Panc1 (cell line): ENCODE results near the gene AGBL1. TPM values are rescaled to one million over a fixed set of nuclear protein-coding genes. Genes with fewer than 3 reads are reported as not detected.

Experiments used
- ATAC-seq: fragments of 200-7000 bp; cut with Tn5 transposase; 2 replicates; pipeline ENCODE4 v1.9.1; 2020; ENCODE audit warnings: mild to moderate bottlenecking, moderate library complexity
- BruUV-seq: library from RNA; stranded (reverse); fragments of 400-500 nt; replicated peaks from 2 replicates; lab custom pipeline; 2021; lab: Mats Ljungman, UMichigan
- CTCF ChIA-PET: fragments of 300-600 bp; sonication (Branson Sonifier 250); formaldehyde crosslinking; loops from one replicate; lab custom pipeline; 2022; ENCODE audit warnings: antibody characterized with exemption; lab: Charles Lee
- POLR2A ChIA-PET: fragments of 300-600 bp; sonication (Branson Sonifier 250); formaldehyde crosslinking; loops from one replicate; lab custom pipeline; 2022; ENCODE audit warnings: antibody characterized with exemption; lab: Charles Lee
- DNase-seq: peaks from one replicate; pipeline ENCODE4 v3.0.0-alpha.2; 2010; ENCODE audit warnings: low read depth, low spot score
- H3K27ac ChIP-seq: 2 replicates; pipeline ENCODE4 v1.5.1; 2011; ENCODE audit warnings: mild to moderate bottlenecking, low read length, inconsistent platforms
- H3K27me3 ChIP-seq: fragments of 200-500 bp; sonication (Bioruptor generic); 2 replicates; pipeline ENCODE4 v1.6.0; 2014; ENCODE audit warnings: low read length, inconsistent platforms; ENCODE audit not compliant: control insufficient read depth, insufficient read depth
- H3K36me3 ChIP-seq: fragments of 200-500 bp; sonication (Bioruptor generic); 2 replicates; pipeline ENCODE4 v1.5.1; 2014; ENCODE audit warnings: inconsistent platforms, mild to moderate bottlenecking, low read length, moderate library complexity; ENCODE audit not compliant: control insufficient read depth, insufficient read depth
- H3K4me1 ChIP-seq: 2 replicates; pipeline ENCODE4 v1.5.1; 2011; ENCODE audit warnings: inconsistent platforms, mild to moderate bottlenecking, low read length, moderate library complexity; ENCODE audit not compliant: control insufficient read depth, insufficient read depth
- H3K4me3 ChIP-seq, 2 experiments: 2 replicates each; pipeline ENCODE4 v1.5.1; 2011 to 2012; ENCODE audit warnings: low read depth in 2 of 2, low read length in 2 of 2, mild to moderate bottlenecking in 2 of 2, inconsistent platforms in 1 of 2, moderate library complexity in 1 of 2
- H3K9me3 ChIP-seq: fragments of 200-500 bp; sonication (Bioruptor generic); 2 replicates; pipeline ENCODE4 v1.5.1; 2014; ENCODE audit warnings: low read depth, mild to moderate bottlenecking, inconsistent platforms, low read length, moderate library complexity; ENCODE audit not compliant: control insufficient read depth, insufficient read depth
- POLR2AphosphoS5 ChIP-seq: IDR thresholded peaks from 2 replicates; pipeline ENCODE4 v1.6.1; 2012; ENCODE audit warnings: mild to moderate bottlenecking, low read depth, low read length, moderate library complexity
- REST ChIP-seq, 2 experiments: IDR thresholded peaks; 2 replicates each; pipeline ENCODE4 v1.6.1; 2011 to 2012; ENCODE audit warnings: low read depth in 2 of 2, control low read depth in 1 of 2, low read length in 1 of 2, mild to moderate bottlenecking in 1 of 2, moderate library complexity in 1 of 2; ENCODE audit not compliant: insufficient read depth in 1 of 2
- SIN3A ChIP-seq: IDR thresholded peaks from 2 replicates; pipeline ENCODE4 v1.6.1; 2012; ENCODE audit warnings: low read depth, mild to moderate bottlenecking, low read length, moderate library complexity, borderline replicate concordance; ENCODE audit not compliant: insufficient read depth
- TCF7L2 ChIP-seq: IDR thresholded peaks from 2 replicates; pipeline ENCODE4 v1.6.1; 2011; ENCODE audit warnings: mild to moderate bottlenecking, low read depth, low read length, inconsistent platforms
- in situ Hi-C: cut with HindIII; loops from 2 replicates; pipeline ENCODE4 v1.10.0; 2016; ENCODE audit warnings: low sequenced_read_pairs, low pct_unique_long_range_greater_than_20kb
- intact Hi-C: fragments of 100-400 bp; cut with micrococcal nuclease; formaldehyde crosslinking; loops from one replicate; pipeline ENCODE4 v1.10.0; 2022; ENCODE audit not compliant: unreplicated experiment
- total RNA-seq: library from RNA; stranded (reverse); gene quantifications from one replicate; pipeline ENCODE4 v1.2.1, GENCODE V29; 2021; ENCODE audit not compliant: unreplicated experiment
- TF ChIP-seq, protein P1 (sequence below): fragments of 450-650 bp; IDR thresholded peaks from 2 replicates; pipeline ENCODE4 v1.5.1; 2017; ENCODE audit warnings: mild to moderate bottlenecking

AGBL1 gene
- total RNA-seq, 1 experiment from 2014 or later: not detected

DNA sequence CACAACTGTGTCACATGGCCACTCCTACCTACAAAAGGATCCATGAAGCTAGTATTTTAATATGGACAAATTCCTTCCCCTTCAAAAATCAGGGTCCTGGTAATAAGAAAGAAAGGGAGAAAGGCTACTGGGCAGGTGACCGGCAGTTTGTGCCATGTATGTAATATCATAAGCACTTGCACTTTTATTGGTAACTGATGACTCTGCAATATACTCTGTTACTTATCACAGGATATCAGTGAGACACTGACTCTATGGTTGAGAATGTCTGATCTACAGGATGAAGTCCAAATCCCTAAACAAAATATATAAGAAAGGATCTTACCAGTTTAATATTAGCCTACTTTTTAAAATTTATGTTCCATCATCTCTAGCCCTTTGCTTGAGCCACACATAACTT lies 315.2 kb downstream of the AGBL1 start:
- H3K27me3 ChIP-seq: no peaks in the 10 kb centered on the region
- H3K4me1 ChIP-seq: no peaks in the 10 kb centered on the region
- H3K27ac ChIP-seq: no peak overlapping the region
- TF ChIP-seq REST (IDR thresholded peaks at IDR 0.05; ENCODE audit: insufficient read depth in 1 of 2, low read depth in 2 of 2, low read length in 1 of 2): no peak
- TF ChIP-seq TCF7L2: no peak
- TF ChIP-seq POLR2AphosphoS5: no peak
- TF ChIP-seq SIN3A: no peak
- TF ChIP-seq, protein P1, sequence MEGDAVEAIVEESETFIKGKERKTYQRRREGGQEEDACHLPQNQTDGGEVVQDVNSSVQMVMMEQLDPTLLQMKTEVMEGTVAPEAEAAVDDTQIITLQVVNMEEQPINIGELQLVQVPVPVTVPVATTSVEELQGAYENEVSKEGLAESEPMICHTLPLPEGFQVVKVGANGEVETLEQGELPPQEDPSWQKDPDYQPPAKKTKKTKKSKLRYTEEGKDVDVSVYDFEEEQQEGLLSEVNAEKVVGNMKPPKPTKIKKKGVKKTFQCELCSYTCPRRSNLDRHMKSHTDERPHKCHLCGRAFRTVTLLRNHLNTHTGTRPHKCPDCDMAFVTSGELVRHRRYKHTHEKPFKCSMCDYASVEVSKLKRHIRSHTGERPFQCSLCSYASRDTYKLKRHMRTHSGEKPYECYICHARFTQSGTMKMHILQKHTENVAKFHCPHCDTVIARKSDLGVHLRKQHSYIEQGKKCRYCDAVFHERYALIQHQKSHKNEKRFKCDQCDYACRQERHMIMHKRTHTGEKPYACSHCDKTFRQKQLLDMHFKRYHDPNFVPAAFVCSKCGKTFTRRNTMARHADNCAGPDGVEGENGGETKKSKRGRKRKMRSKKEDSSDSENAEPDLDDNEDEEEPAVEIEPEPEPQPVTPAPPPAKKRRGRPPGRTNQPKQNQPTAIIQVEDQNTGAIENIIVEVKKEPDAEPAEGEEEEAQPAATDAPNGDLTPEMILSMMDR: no peak
- BruUV-seq: no TSS peak
- ATAC-seq (no peak), DNase-seq (no peak)
- in situ Hi-C loops (no loop called here), intact Hi-C loops (no loop called here)
- no peaks in the 10 kb centered on the region for H3K9me3 ChIP-seq
- ChIA-PET CTCF (no interaction called here), POLR2A (no interaction called here)
- H3K36me3 ChIP-seq: no peaks in the 10 kb centered on the region
- no peak overlapping the region for H3K4me3 ChIP-seq

GRCh38 chr15:86399041-86399954 lies 319.6 kb downstream of the AGBL1 start:
- ChIA-PET CTCF (no interaction called here), POLR2A (no interaction called here)
- H3K27me3 ChIP-seq: no peaks in the 10 kb centered on the region

More at GRCh38 chr15:86399041-86399954, 319.6 kb downstream of the AGBL1 start:
- no TSS peak for BruUV-seq
- Histone ChIP-seq H3K4me1 (no peaks in the 10 kb centered on the region), H3K36me3 (no peaks in the 10 kb centered on the region), H3K27ac (no peak overlapping the region), H3K9me3 (no peaks in the 10 kb centered on the region), H3K4me3 (no peak overlapping the region)
- no peak for ATAC-seq
- intact Hi-C loops: no loop called here
- no peak for DNase-seq
- in situ Hi-C loops: no loop called here
- TF ChIP-seq, protein P1: no peak
- TF ChIP-seq REST (IDR thresholded peaks at IDR 0.05; ENCODE audit: insufficient read depth in 1 of 2, low read depth in 2 of 2, low read length in 1 of 2) (no peak), POLR2AphosphoS5 (no peak), TCF7L2 (no peak), SIN3A (no peak)
